D721Med (cell line): ENCODE measurements around the gene SLC14A1.

Experiments
- DNase-seq: peaks from one replicate; pipeline ENCODE4 v3.0.0; 2011; ENCODE audit warnings: low spot score; ENCODE audit not compliant: insufficient read length
- FAIRE-seq: peaks from 2 replicates; lab custom pipeline; 2011; peaks lifted over from hg19 to GRCh38; lab: Jason Lieb, UNC
- TF ChIP-seq, protein P1 (sequence below): IDR thresholded peaks from 2 replicates; pipeline ENCODE4 v1.5.1; 2012; ENCODE audit warnings: mild to moderate bottlenecking, control low read depth; ENCODE audit not compliant: insufficient read depth; ENCODE audit errors: missing control alignments

SLC14A1 gene

GRCh38 chr18:45684341-45685115 is 39.5 kb upstream of the SLC14A1 start:
- FAIRE-seq (no peak), DNase-seq (no peak)
- TF ChIP-seq, protein P1, sequence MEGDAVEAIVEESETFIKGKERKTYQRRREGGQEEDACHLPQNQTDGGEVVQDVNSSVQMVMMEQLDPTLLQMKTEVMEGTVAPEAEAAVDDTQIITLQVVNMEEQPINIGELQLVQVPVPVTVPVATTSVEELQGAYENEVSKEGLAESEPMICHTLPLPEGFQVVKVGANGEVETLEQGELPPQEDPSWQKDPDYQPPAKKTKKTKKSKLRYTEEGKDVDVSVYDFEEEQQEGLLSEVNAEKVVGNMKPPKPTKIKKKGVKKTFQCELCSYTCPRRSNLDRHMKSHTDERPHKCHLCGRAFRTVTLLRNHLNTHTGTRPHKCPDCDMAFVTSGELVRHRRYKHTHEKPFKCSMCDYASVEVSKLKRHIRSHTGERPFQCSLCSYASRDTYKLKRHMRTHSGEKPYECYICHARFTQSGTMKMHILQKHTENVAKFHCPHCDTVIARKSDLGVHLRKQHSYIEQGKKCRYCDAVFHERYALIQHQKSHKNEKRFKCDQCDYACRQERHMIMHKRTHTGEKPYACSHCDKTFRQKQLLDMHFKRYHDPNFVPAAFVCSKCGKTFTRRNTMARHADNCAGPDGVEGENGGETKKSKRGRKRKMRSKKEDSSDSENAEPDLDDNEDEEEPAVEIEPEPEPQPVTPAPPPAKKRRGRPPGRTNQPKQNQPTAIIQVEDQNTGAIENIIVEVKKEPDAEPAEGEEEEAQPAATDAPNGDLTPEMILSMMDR: no peak

DNA sequence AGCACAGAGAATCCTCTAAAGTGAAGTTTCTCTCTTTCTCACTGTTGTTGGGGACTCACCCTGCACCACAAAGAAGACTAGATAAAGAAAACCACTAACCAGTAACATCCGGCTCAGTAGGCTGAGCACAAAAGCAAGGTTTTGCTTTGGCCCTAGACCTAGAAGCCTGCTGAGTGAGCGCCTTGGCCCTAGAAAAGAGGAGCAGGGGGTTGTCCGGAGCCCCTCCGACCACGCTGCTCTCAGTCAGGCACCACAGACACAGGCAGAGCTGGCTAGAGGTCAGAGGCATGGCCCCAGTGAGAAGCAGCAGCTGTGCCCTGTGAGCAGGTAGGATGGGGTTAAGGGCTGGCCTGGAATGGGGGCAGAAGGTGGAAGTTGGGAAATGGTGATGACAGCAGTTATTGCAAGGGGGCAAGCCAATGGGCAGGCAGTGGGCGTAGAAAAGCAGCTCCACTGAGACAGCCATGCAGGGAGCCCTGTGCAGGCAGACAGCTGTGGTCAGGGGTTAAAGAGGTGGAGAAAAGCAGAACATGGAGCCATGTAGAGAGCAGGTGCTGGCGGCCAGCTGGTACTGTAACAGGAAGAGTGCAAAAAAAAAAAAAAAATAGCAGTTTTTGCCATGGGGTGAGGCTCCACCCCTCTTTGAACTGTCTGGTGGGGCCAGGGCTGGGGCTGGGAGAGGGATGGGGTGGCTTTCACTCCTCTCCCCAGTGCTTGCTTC is 36.9 kb upstream of the SLC14A1 start:
- FAIRE-seq: no peak
- TF ChIP-seq, protein P1: no peak
- no peak for DNase-seq

- no peak for FAIRE-seq
- TF ChIP-seq, protein P1: no peak
- DNase-seq: no peak
These were observed 36.4 kb upstream of the SLC14A1 start for GRCh38 chr18:45687621-45688020.

GRCh38 chr18:45688113-45688512 is 35.9 kb upstream of the SLC14A1 start:
- no peak for DNase-seq
- FAIRE-seq: no peak
- TF ChIP-seq, protein P1: no peak

- DNase-seq: no peak
- TF ChIP-seq, protein P1: no peak
- no peak for FAIRE-seq
These were observed 35.1 kb upstream of the SLC14A1 start for GRCh38 chr18:45688833-45689232.

DNA sequence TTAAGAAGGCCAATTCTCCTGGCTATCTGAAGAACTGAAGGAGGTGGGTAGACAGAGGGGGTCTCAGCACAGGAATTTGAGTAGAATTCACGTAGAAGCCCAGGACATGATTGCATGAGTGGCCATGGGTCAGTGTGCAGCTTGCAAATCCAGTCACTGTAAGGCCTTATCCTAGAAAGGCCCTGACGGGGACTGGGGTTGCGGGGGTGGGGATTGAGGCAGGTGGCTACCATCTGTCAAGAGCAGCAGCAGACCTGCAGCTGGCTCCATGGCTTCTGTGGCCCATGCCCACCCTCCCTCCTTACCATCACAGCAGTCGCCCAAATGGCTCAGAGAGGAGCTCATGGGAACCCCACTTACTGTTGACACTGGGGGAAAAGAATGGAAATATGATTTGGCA is 34.6 kb upstream of the SLC14A1 start:
- DNase-seq (no peak), FAIRE-seq (no peak)
- TF ChIP-seq, protein P1: no peak
